IMR-90 (cell line): Measurements from ENCODE around the gene ELP2. TPM values are rescaled to one million over a fixed set of nuclear protein-coding genes. Genes with fewer than 3 reads are reported as not detected.

Experiments used
- ATAC-seq: fragments of 200-7000 bp; cut with Tn5 transposase; 2 replicates; pipeline ENCODE4 v1.9.1; 2020; ENCODE audit warnings: low read depth, mild to moderate bottlenecking, moderate library complexity
- BruUV-seq: library from RNA; stranded (reverse); fragments of 400-500 nt; replicated peaks from 2 replicates; lab custom pipeline; 2021; lab: Mats Ljungman, UMichigan
- CTCF ChIA-PET: fragments of 300-600 bp; formaldehyde crosslinking; extraction: SDS; loops from one replicate; lab custom pipeline; 2021; ENCODE audit warnings: antibody characterized with exemption; lab: Yijun Ruan, JAX
- POLR2A ChIA-PET: fragments of 300-600 bp; sonication (Branson Sonifier 250); formaldehyde crosslinking; loops from one replicate; lab custom pipeline; 2022; ENCODE audit warnings: antibody characterized with exemption; ENCODE audit not compliant: unreplicated experiment; lab: Charles Lee
- DNase-seq: peaks from one replicate; pipeline ENCODE4 v3.0.0; 2013
- H2AFZ ChIP-seq: replicated peaks from 2 replicates; pipeline ENCODE3; 2013; ENCODE audit warnings: low read length, mild to moderate bottlenecking; ENCODE audit not compliant: poor library complexity
- H2AK5ac ChIP-seq: 2 replicates; pipeline ENCODE4 v1.6.1; 2013; ENCODE audit warnings: low read depth, low read length, inconsistent platforms
- H2AK9ac ChIP-seq: replicated peaks from 2 replicates; pipeline ENCODE3; 2013; ENCODE audit warnings: mild to moderate bottlenecking, low read depth, low read length, moderate library complexity; ENCODE audit not compliant: poor library complexity
- H2BK120ac ChIP-seq: 2 replicates; pipeline ENCODE4 v1.6.1; 2013; ENCODE audit warnings: low read depth, low read length, inconsistent platforms
- H2BK15ac ChIP-seq: 3 replicates; pipeline ENCODE4 v1.6.1; 2013; ENCODE audit warnings: low read depth, low read length, inconsistent platforms
- H2BK20ac ChIP-seq: 2 replicates; pipeline ENCODE4 v1.6.1; 2013; ENCODE audit warnings: low read depth, mild to moderate bottlenecking, inconsistent platforms, low read length, moderate library complexity
- H2BK5ac ChIP-seq: 2 replicates; pipeline ENCODE4 v1.6.1; 2013; ENCODE audit warnings: mild to moderate bottlenecking, low read depth, low read length, inconsistent platforms; ENCODE audit not compliant: poor library complexity, severe bottlenecking
- H3K14ac ChIP-seq: replicated peaks from 2 replicates; pipeline ENCODE4 v1.6.1; 2013; ENCODE audit warnings: low read depth, low read length, inconsistent platforms
- H3K18ac ChIP-seq: 2 replicates; pipeline ENCODE4 v1.6.1; 2013; ENCODE audit warnings: low read depth, low read length, control low read depth
- H3K23ac ChIP-seq: 2 replicates; pipeline ENCODE4 v1.6.1; 2013; ENCODE audit warnings: low read depth, low read length, inconsistent platforms
- H3K27ac ChIP-seq: 2 replicates; pipeline ENCODE4 v1.5.1; 2013; ENCODE audit warnings: mild to moderate bottlenecking, control low read depth, low read length; ENCODE audit not compliant: insufficient read depth
- H3K27me3 ChIP-seq: 2 replicates; pipeline ENCODE4 v1.6.1; 2013; ENCODE audit warnings: low read length; ENCODE audit not compliant: control insufficient read depth, insufficient read depth
- H3K36me3 ChIP-seq: 2 replicates; pipeline ENCODE4 v1.6.1; 2013; ENCODE audit warnings: low read length, mixed read lengths; ENCODE audit not compliant: control insufficient read depth, insufficient read depth
- H3K4ac ChIP-seq: 2 replicates; pipeline ENCODE4 v1.6.1; 2013; ENCODE audit warnings: low read depth, low read length, inconsistent platforms
- H3K4me1 ChIP-seq: 2 replicates; pipeline ENCODE4 v1.6.1; 2013; ENCODE audit warnings: low read length, mixed read lengths; ENCODE audit not compliant: control insufficient read depth, insufficient read depth
- H3K4me2 ChIP-seq: 2 replicates; pipeline ENCODE4 v1.6.1; 2013; ENCODE audit warnings: low read depth, mild to moderate bottlenecking, control low read depth, low read length, moderate library complexity
- H3K4me3 ChIP-seq: 2 replicates; pipeline ENCODE4 v1.5.1; 2013; ENCODE audit warnings: low read depth, mild to moderate bottlenecking, control low read depth, low read length, moderate library complexity; ENCODE audit not compliant: insufficient read depth
- H3K56ac ChIP-seq: 2 replicates; pipeline ENCODE4 v1.6.1; 2013; ENCODE audit warnings: low read length, inconsistent platforms; ENCODE audit not compliant: insufficient read depth; ENCODE audit errors: extremely low read depth
- H3K79me1 ChIP-seq, 2 experiments: 2 replicates each; pipeline ENCODE4 v1.6.1; 2013; ENCODE audit warnings: low read length in 2 of 2, inconsistent platforms in 1 of 2, low read depth in 1 of 2
- H3K9ac ChIP-seq: 2 replicates; pipeline ENCODE4 v1.6.1; 2013; ENCODE audit warnings: low read depth, low read length, control low read depth
- H3K9me1 ChIP-seq: 2 replicates; pipeline ENCODE4 v1.6.1; 2013; ENCODE audit warnings: low read length, inconsistent platforms; ENCODE audit not compliant: insufficient read depth
- H3K9me3 ChIP-seq: 2 replicates; pipeline ENCODE4 v1.6.1; 2013; ENCODE audit warnings: low read length; ENCODE audit not compliant: control insufficient read depth, insufficient read depth
- H4K20me1 ChIP-seq: 2 replicates; pipeline ENCODE4 v1.6.1; 2013; ENCODE audit warnings: low read length, inconsistent platforms; ENCODE audit not compliant: insufficient read depth
- H4K5ac ChIP-seq: 2 replicates; pipeline ENCODE4 v1.6.1; 2013; ENCODE audit warnings: mild to moderate bottlenecking, low read depth, low read length, control low read depth
- H4K8ac ChIP-seq, 2 experiments: 2 replicates each; pipeline ENCODE4 v1.6.1; 2013; ENCODE audit warnings: low read depth in 2 of 2, low read length in 2 of 2, control low read depth in 1 of 2, inconsistent platforms in 1 of 2
- H4K91ac ChIP-seq: 2 replicates; pipeline ENCODE4 v1.6.1; 2013; ENCODE audit warnings: low read depth, low read length, inconsistent platforms; ENCODE audit not compliant: insufficient read depth
- CHD1 ChIP-seq: IDR thresholded peaks from 2 replicates; pipeline ENCODE4 v1.6.1; 2012; ENCODE audit warnings: low read depth, low read length, improper control_type of control experiment
- FOS ChIP-seq: fragments of 150-350 bp; IDR thresholded peaks from 2 replicates; pipeline ENCODE4 v1.6.1; 2016; ENCODE audit warnings: low read depth, low read length
- MAZ ChIP-seq: IDR thresholded peaks from 2 replicates; pipeline ENCODE4 v1.6.1; 2012; ENCODE audit warnings: low read depth, mild to moderate bottlenecking, low read length, improper control_type of control experiment, moderate library complexity, borderline replicate concordance
- NFE2L2 ChIP-seq: fragments of 150-350 bp; IDR thresholded peaks from 2 replicates; pipeline ENCODE4 v1.6.1; 2016; ENCODE audit warnings: low read depth, mild to moderate bottlenecking, low read length
- USF2 ChIP-seq: fragments of 150-350 bp; IDR thresholded peaks from 2 replicates; pipeline ENCODE4 v1.6.1; 2017; ENCODE audit warnings: mild to moderate bottlenecking, antibody characterized with exemption, low read length, low read depth
- WGBS, 2 experiments: methylation state at CpG; one replicate each; pipeline versions ENCODE4 v1.1.5 to v1.1.7; 2013; ENCODE audit warnings: missing lambda C conversion rate in 2 of 2; ENCODE audit not compliant: insufficient read length in 1 of 2; ENCODE audit errors: extremely low coverage in 2 of 2; 5-methylcytosine and 5-hydroxymethylcytosine counted together
- dilution Hi-C: fragments of 300-500 bp; cut with HindIII; formaldehyde crosslinking; loops from one replicate; pipeline ENCODE4 v1.14.3; 2018; ENCODE audit warnings: low sequenced_read_pairs; ENCODE audit not compliant: unreplicated experiment
- in situ Hi-C: fragments of 300-500 bp; cut with MboI; formaldehyde crosslinking; loops from 3 replicates; pipeline ENCODE4 v1.14.3; 2019; ENCODE audit warnings: low sequenced_read_pairs, inconsistent platforms, mixed read lengths
- intact Hi-C: fragments of 100-400 bp; cut with micrococcal nuclease; formaldehyde crosslinking; loops from 2 replicates; pipeline ENCODE4 v1.10.0; 2022
- polyA plus RNA-seq, 3 experiments: library from polyadenylated mRNA; depleted of rRNA; stranded (reverse); fragments of >200 nt; gene quantifications; 2 replicates each; pipeline ENCODE4 v1.2.3, GENCODE V29; 2012; ENCODE audit warnings: low replicate concordance in 1 of 3
- total RNA-seq: library from RNA; depleted of rRNA; stranded (reverse); fragments of >200 nt; gene quantifications from 2 replicates; pipeline ENCODE4 v1.2.3, GENCODE V29; 2012
- TF ChIP-seq, protein P1 (sequence below): conservative IDR thresholded peaks from 2 replicates; pipeline ENCODE4 v1.5.1; 2012; ENCODE audit warnings: mild to moderate bottlenecking, low read depth, low read length, improper control_type of control experiment

The ELP2 gene
- total and polyA plus RNA-seq, 2 of the 4 experiments (the other 2 are of a cell fraction) = 48.1 to 161 TPM

- no peak overlapping the region for H3K27ac ChIP-seq
- H3K79me1 ChIP-seq = peaks cover 7 to 64% of the 10 kb centered on the region in 2 experiments; a peak in 3 of 4 replicates
- dilution Hi-C loops = no loop called here
- no peaks in the 10 kb centered on the region for H3K27me3 ChIP-seq
- H3K14ac ChIP-seq = no peak overlapping the region
- 83% methylated on average over 1 of the region's 9 CpGs; no CpG with 5 or more reads in 1 of the 2 experiments for WGBS, 2 experiments
- peak overlapping the region; percentile 93 for H3K4me2 ChIP-seq
- no peak overlapping the region for H2BK15ac ChIP-seq
- no peak overlapping the region for H3K4ac ChIP-seq
- no peak overlapping the region for H3K9ac ChIP-seq
- ChIA-PET POLR2A (interaction anchor here (0.7 kb wide), 1 partner anchor 246 kb away, joined by 15 read pairs; no protein-coding TSS in a partner anchor), CTCF (no interaction called here)
- in situ Hi-C loops = no loop called here
- DNase-seq (no peak), ATAC-seq (no peak)
- TF ChIP-seq CHD1 = no peak
- no peak for TF ChIP-seq NFE2L2
- TF ChIP-seq MAZ = no peak
- TF ChIP-seq, protein P1, sequence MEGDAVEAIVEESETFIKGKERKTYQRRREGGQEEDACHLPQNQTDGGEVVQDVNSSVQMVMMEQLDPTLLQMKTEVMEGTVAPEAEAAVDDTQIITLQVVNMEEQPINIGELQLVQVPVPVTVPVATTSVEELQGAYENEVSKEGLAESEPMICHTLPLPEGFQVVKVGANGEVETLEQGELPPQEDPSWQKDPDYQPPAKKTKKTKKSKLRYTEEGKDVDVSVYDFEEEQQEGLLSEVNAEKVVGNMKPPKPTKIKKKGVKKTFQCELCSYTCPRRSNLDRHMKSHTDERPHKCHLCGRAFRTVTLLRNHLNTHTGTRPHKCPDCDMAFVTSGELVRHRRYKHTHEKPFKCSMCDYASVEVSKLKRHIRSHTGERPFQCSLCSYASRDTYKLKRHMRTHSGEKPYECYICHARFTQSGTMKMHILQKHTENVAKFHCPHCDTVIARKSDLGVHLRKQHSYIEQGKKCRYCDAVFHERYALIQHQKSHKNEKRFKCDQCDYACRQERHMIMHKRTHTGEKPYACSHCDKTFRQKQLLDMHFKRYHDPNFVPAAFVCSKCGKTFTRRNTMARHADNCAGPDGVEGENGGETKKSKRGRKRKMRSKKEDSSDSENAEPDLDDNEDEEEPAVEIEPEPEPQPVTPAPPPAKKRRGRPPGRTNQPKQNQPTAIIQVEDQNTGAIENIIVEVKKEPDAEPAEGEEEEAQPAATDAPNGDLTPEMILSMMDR = no peak
- TF ChIP-seq FOS = no peak
- TF ChIP-seq USF2 = no peak
- H4K91ac ChIP-seq = no peak overlapping the region
- H2AK9ac ChIP-seq = no peak overlapping the region
- no peak overlapping the region for H3K56ac ChIP-seq
- no peak overlapping the region for H2BK5ac ChIP-seq
- peaks cover 8% of the 10 kb centered on the region for H3K36me3 ChIP-seq
- peaks cover 7% of the 10 kb centered on the region for H3K9me1 ChIP-seq
- peaks cover 49% of the 10 kb centered on the region for H4K20me1 ChIP-seq
- H3K9me3 ChIP-seq = no peaks in the 10 kb centered on the region
- H4K5ac ChIP-seq = no peak overlapping the region
- H3K4me1 ChIP-seq = peaks cover 6% of the 10 kb centered on the region
- H3K4me3 ChIP-seq = no peak overlapping the region
- no peak overlapping the region for H2BK20ac ChIP-seq
- 0 out of 2 replicates have a peak overlapping the region, but pooled peaks have one; percentile 1 for H3K23ac ChIP-seq
- H2BK120ac ChIP-seq = no peak overlapping the region
- intact Hi-C loops = no loop called here
- no peak overlapping the region for H4K8ac ChIP-seq
- BruUV-seq = no TSS peak
- no peak overlapping the region for H3K18ac ChIP-seq
- H2AK5ac ChIP-seq = no peak overlapping the region
- H2AFZ ChIP-seq = no peak overlapping the region
These were observed 2.2 kb downstream of the ELP2 start for GRCh38 chr18:36131692-36132483.
